Stimulated activated naive CD4-positive, alpha-beta T cell treated with Interleukin-2 at 50 U/mL for 16 hours (primary cell): ENCODE results near the gene SFTA2.

Experiments used
- DNase-seq: peaks from one replicate; lab custom pipeline; 2025; lab: John Stamatoyannopoulos, UW

The SFTA2 gene

GRCh38 chr6:30889921-30890645 is 41.9 kb downstream of the SFTA2 start:
- no peak for DNase-seq

DNA sequence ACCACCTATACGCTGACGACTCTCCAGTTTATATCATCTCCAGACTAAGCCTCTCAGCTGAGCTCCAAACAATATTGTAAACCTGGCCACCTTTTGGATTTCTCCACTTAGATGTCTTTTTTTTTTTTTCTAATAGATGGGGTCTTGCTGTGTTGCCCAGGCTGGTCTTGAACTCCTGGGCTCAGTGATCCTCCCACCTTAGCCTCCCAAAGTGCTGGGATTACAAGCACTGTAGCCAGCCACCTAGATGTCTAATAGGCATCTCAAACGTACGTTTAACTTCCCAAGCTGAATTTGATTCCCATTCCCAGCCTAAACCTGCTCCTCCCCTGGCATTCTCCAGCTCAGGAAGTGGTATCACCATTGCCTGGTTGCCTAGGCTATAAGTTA is 42.5 kb downstream of the SFTA2 start:
- no peak for DNase-seq

DNA sequence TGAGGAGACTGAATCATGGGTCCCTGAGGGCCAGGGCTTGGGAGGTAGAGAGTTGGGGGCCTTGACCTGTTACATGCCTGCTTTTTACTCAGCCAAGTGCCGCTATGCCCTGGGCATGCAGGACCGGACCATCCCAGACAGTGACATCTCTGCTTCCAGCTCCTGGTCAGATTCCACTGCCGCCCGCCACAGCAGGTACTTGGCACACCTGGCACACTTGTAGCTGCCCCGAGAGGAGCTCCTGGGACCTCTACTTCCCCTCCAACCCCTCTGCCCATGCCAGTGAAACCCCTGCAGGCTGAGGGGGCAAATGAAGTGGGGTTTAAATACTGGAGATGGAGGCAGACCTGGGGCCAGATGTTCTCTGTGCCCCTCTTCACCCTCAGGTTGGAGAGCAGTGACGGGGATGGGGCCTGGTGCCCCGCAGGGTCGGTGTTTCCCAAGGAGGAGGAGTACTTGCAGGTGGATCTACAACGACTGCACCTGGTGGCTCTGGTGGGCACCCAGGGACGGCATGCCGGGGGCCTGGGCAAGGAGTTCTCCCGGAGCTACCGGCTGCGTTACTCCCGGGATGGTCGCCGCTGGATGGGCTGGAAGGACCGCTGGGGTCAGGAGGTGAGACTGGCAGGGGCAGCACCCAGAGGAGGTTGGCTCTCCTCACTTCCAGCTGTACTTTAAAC is 43.0 kb downstream of the SFTA2 start:
- DNase-seq = no peak

GRCh38 chr6:30887901-30888815 is 43.8 kb downstream of the SFTA2 start:
- no peak for DNase-seq

GRCh38 chr6:30886897-30887255 is 45.1 kb downstream of the SFTA2 start:
- no peak for DNase-seq

GRCh38 chr6:30885999-30886896 is 45.7 kb downstream of the SFTA2 start:
- no peak for DNase-seq

DNA sequence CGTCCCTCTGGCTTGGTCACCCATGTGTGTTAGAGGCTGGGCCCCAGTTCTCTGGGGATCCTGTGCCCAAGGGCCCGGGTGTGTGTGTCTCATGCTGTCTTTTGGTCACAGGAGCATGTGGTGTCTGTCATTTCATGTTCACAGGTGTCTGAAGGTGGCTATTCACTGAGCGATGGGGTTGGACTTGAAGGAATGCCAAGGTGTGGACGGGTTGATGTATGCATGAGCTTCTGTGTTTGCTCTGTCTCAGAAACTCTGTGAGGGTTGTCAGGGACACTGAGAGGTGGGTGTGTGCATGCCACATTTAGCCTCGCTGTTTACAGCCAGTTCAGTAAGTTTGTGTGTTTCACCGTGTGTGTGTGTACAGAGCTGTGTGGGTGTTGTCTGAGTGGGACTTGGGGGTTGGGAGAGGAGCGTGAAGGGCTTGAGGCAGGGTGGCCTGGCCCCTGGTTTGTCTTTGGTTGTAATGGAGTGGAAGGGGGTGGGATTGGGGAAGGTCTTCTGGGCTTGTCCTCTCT is 46.4 kb downstream of the SFTA2 start:
- DNase-seq = no peak

DNA sequence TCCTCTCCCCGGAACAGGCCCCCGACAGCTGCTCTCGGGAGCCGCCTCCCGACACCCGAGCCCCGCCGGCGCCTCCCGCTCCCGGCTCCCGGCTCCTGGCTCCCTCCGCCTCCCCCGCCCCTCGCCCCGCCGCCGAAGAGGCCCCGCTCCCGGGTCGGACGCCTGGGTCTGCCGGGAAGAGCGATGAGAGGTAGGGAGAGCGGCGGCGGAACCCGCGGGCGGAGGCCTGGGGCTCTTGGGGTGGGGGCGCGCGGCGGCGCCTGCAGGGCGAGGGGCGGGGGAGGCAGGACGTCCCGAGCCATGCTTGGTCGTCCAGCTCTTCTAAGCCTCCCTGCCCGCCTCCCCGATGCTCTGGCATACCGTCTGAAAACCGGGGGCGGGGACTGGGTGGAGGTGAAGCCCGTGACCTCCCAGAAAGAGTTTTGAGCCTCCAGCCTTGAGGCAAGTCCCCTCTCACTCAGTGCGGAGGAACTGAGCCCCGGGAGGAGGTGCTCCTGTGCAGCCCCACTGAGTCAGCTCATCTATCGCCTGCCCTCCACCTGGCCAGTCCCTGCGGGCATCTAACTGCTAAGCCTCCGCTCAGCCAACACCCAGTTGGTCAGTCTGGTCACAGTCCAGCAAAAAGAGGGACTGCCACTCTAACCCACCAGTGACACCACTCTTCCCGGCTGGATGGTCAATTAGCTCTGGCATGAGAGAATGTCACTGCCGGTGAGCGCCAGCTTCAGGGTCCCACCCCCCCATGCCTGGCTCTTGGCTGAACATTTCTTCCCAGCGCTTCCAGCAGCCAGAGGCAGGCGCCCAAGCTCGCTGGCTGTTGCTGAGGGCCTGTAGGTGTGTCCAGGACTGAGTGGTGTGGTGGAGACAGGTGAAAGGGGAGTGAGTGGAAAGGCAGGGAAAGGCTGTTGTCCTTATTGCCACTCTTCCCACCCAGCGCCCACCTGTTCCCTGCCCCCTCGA is 47.2 kb downstream of the SFTA2 start:
- DNase-seq = peak; percentile 24

- peak; percentile 44 for DNase-seq
These were observed 48.1 kb downstream of the SFTA2 start, which contains the start of gene DDR1 for GRCh38 chr6:30883685-30884520. TSS of gene DDR1 (plus strand) at chr6:30884519. CDS start at chr6:30888730, 4,211 bp downstream.

DNA sequence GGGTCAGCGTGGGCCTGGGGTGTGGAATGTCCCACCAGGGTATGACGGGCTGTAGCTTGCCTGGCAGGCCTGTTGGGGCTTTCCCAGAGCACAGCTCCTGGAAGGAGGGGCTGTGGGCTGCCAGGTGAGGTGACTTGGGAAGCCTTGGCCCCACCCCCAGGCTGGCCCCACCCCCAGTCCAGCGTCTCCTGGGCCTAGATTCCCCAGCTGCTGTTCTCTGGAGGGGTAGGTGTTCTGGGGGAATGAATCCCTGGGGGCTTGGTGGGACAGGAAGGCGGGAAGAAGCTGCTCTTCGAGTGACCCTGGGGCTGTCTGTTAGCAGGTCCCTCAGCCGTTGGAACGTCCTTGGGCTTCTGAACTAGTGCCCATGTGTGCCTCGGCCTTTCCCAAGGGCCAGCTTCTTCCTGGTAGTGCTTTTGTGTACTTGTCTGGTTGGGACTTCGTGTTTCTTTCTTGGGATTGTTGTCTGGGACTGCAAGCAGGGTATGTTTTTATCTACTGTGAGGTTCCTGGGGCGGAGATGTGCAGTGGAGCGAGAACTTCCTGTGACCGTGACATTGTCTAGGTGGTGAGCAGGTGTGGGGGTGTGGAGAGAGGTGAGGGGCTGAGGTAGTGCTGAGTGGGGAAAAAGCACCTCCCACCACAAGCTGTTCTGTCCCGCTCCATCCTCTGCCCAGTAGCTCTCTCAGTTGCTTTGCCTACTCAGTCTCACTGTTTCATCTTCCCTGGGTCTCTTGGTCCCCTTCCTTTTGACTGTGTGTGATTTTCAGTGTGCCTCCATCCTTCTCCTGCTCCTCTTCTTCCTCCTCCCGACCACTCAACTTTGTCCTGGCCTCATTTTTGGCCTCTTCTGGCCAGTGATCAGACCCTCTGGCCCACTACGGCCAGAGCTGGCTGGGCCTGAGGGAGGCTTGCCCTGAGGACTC is 48.9 kb downstream of the SFTA2 start:
- DNase-seq = no peak

DNA sequence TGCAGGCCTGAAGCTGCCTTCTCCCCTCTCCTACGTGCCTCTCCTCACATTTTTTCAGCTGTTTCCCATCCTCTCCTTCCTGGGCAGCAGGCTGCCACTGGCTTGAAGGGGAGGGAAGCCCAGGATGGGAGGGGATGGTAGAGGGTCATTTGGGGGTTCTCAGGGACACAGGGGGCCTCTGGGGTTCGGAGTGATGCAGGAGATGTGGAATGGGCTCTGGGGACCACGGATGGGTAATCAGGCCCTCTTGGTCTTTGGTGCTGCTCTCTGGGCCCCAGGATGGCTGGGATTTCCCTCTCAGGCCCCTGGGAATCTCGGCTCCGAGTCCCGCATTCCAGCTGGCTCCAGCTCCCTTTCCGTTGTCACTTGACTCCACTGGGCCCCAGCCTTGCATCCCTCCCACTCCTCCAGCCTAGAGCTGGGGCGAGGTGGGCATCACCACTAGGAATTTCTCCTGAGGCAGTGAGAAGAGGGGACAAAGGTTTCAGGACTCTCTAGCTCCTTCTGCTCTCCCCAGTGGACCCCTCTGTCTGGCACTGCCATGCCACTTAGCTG is 49.7 kb downstream of the SFTA2 start:
- no peak for DNase-seq

GRCh38 chr6:30881392-30882203 is 50.4 kb downstream of the SFTA2 start:
- DNase-seq = no peak
